GM23338 (cell line): ENCODE measurements around the gene MEMO1.

Experiments
- CREB1 ChIP-seq: fragments of 250-450 bp; sonication (Bioruptor Pico); IDR thresholded peaks from 2 replicates; pipeline ENCODE4 v1.5.0; 2020; ENCODE audit warnings: low read depth, mild to moderate bottlenecking, moderate library complexity
- CTCF ChIP-seq, 2 experiments: fragments of 200-600 bp in 1 of 2; sonication (generic) in 1 of 2; conservative IDR thresholded peaks; 2 replicates each; pipeline versions ENCODE4 v1.5.1 to v1.6.1; 2016 to 2017; ENCODE audit warnings: antibody characterized with exemption in 2 of 2, low read depth in 2 of 2, mild to moderate bottlenecking in 2 of 2, moderate library complexity in 1 of 2
- EZH2 ChIP-seq: fragments of 200-600 bp; sonication (generic); IDR thresholded peaks from one replicate; pipeline ENCODE4 v1.8.0; 2017; ENCODE audit warnings: antibody characterized with exemption, mild to moderate bottlenecking, low read depth; ENCODE audit not compliant: unreplicated experiment
- EZH2phosphoT487 ChIP-seq: fragments of 200-600 bp; sonication (generic); IDR thresholded peaks from one replicate; pipeline ENCODE4 v1.8.1; 2018; ENCODE audit warnings: antibody characterized with exemption; ENCODE audit not compliant: unreplicated experiment
- JUNB ChIP-seq: IDR thresholded peaks from one replicate; pipeline ENCODE4 v1.6.1; 2016; ENCODE audit warnings: antibody characterized with exemption; ENCODE audit not compliant: unreplicated experiment
- NANOG ChIP-seq: IDR thresholded peaks from 2 replicates; pipeline ENCODE4 v1.6.1; 2016; ENCODE audit warnings: antibody characterized with exemption, borderline replicate concordance
- POLR2AphosphoS5 ChIP-seq: IDR thresholded peaks from 2 replicates; pipeline ENCODE4 v1.6.1; 2016; ENCODE audit warnings: antibody characterized with exemption, low read depth
- REST ChIP-seq: IDR thresholded peaks from one replicate; pipeline ENCODE4 v1.6.1; 2018; ENCODE audit warnings: antibody characterized with exemption; ENCODE audit not compliant: unreplicated experiment
- STAT1 ChIP-seq: IDR thresholded peaks from one replicate; pipeline ENCODE4 v1.6.1; 2016; ENCODE audit warnings: antibody characterized with exemption; ENCODE audit not compliant: unreplicated experiment
- ZNF114 ChIP-seq: fragments of 250-450 bp; sonication (Bioruptor Pico); IDR thresholded peaks from 2 replicates; pipeline ENCODE4 v1.5.0; 2020; ENCODE audit warnings: mild to moderate bottlenecking, moderate library complexity

GRCh38 chr2:32010670-32011484 lies at the start of gene MEMO1:
- TF ChIP-seq CTCF (conservative IDR thresholded peaks at IDR 0.05; ENCODE audit: low read depth in 2 of 2), result no peak
- TF ChIP-seq CREB1 (CRISPR knock-in tag), result peak; percentile 69
- TF ChIP-seq EZH2, result no peak
- TF ChIP-seq POLR2AphosphoS5, result peak; percentile 94
- TF ChIP-seq REST, result no peak
- TF ChIP-seq NANOG, result no peak
- TF ChIP-seq EZH2phosphoT487, result no peak
- TF ChIP-seq STAT1, result no peak
- no peak for TF ChIP-seq ZNF114 (CRISPR knock-in tag)
- no peak for TF ChIP-seq JUNB
